GM12878 (cell line): ENCODE results near the gene PSMD4. TPM values are rescaled to one million over a fixed set of nuclear protein-coding genes. Genes with fewer than 3 reads are reported as not detected.

Experiments used
- ATF3 ChIP-seq: IDR thresholded peaks from 2 replicates; pipeline ENCODE4 v1.6.1; 2011; ENCODE audit warnings: low read depth, mild to moderate bottlenecking, low read length, moderate library complexity, borderline replicate concordance; ENCODE audit errors: extremely low read depth
- BCL11A ChIP-seq: IDR thresholded peaks from 2 replicates; pipeline ENCODE4 v1.6.1; 2011; ENCODE audit warnings: low read depth, low read length
- CREM ChIP-seq: IDR thresholded peaks from 2 replicates; pipeline ENCODE4 v1.6.1; 2014; ENCODE audit warnings: antibody characterized with exemption, low read depth
- GATAD2B ChIP-seq: fragments of 450-650 bp; conservative IDR thresholded peaks from 2 replicates; pipeline ENCODE4 v1.6.1; 2017; ENCODE audit warnings: low read depth, mild to moderate bottlenecking, moderate library complexity
- MEF2B ChIP-seq: fragments of 450-650 bp; IDR thresholded peaks from 2 replicates; pipeline ENCODE4 v1.6.1; 2018; ENCODE audit warnings: mild to moderate bottlenecking, moderate library complexity; ENCODE audit not compliant: partially characterized antibody, poor library complexity, severe bottlenecking
- PAX5 ChIP-seq: IDR thresholded peaks from 2 replicates; pipeline ENCODE4 v1.6.1; 2011; ENCODE audit warnings: low read depth, low read length, borderline replicate concordance
- RUNX3 ChIP-seq: IDR thresholded peaks from 2 replicates; pipeline ENCODE4 v1.6.1; 2012; ENCODE audit warnings: low read length, inconsistent platforms
- SUZ12 ChIP-seq: fragments of 200-600 bp; sonication (generic); IDR thresholded peaks from one replicate; pipeline ENCODE4 v1.6.1; 2018; ENCODE audit warnings: antibody characterized with exemption, mild to moderate bottlenecking; ENCODE audit not compliant: unreplicated experiment
- ZZZ3 ChIP-seq: IDR thresholded peaks from 2 replicates; pipeline ENCODE4 v1.6.1; 2011; ENCODE audit warnings: low read depth; ENCODE audit not compliant: control insufficient read depth, insufficient read length
- polyA plus RNA-seq, 11 experiments: library from polyadenylated mRNA; depleted of rRNA in 4 of 11; unstranded in 6 of 11; stranded (reverse) in 5 of 11; fragments of >200 nt; fragmentation: Nextera tagmentation in 4 of 11; fragmentation: Illumina TruSeq in 1 of 11; extraction: Ambion mirVana in 4 of 11; extraction: Trizol in 1 of 11; gene quantifications; 1 replicate in 1 of 11; 2 replicates in 10 of 11; pipeline versions ENCODE4 v1.2.1 to v1.2.3, GENCODE V29; 2011 to 2016; ENCODE audit warnings: inconsistent platforms in 2 of 11, missing spikeins in 2 of 11, low read depth in 1 of 11
- total RNA-seq, 4 experiments: library from RNA; depleted of rRNA in 3 of 4; stranded (reverse); fragments of >200 nt in 3 of 4; fragmentation: Illumina TruSeq in 1 of 4; extraction: Trizol in 1 of 4; gene quantifications; 2 replicates each; pipeline versions ENCODE4 v1.2.1 to v1.2.3, GENCODE V29; 2013 to 2021
- TF ChIP-seq, protein P1 (sequence below): fragments of 150-350 bp; IDR thresholded peaks from 2 replicates; pipeline ENCODE4 v1.6.1; 2016; ENCODE audit warnings: low read depth, low read length
- TF ChIP-seq, protein P2 (sequence below), 3 experiments: IDR thresholded peaks in 2 of 3; conservative IDR thresholded peaks in 1 of 3; 2 replicates each; pipeline ENCODE4 v1.5.1; 2011; ENCODE audit warnings: low read depth in 3 of 3, low read length in 3 of 3, mild to moderate bottlenecking in 3 of 3, control low read depth in 2 of 3, moderate library complexity in 2 of 3, inconsistent platforms in 1 of 3, mixed read lengths in 1 of 3; ENCODE audit not compliant: control insufficient read depth in 2 of 3, insufficient read depth in 1 of 3; ENCODE audit errors: extremely low read depth in 1 of 3
- TF ChIP-seq, protein P3 (sequence below): fragments of 450-650 bp; IDR thresholded peaks from 2 replicates; pipeline ENCODE4 v1.6.1; 2018; ENCODE audit warnings: mild to moderate bottlenecking, low read depth, moderate library complexity; ENCODE audit not compliant: partially characterized antibody
- TF ChIP-seq, protein P4 (sequence below): fragments of 450-650 bp; IDR thresholded peaks from 2 replicates; pipeline ENCODE4 v1.6.1; 2017; ENCODE audit warnings: low read depth, mild to moderate bottlenecking, moderate library complexity
- TF ChIP-seq, protein P5 (sequence below): fragments of 450-650 bp; conservative IDR thresholded peaks from 2 replicates; pipeline ENCODE4 v1.6.1; 2017; ENCODE audit warnings: mild to moderate bottlenecking, moderate library complexity

Gene PSMD4
- total and polyA plus RNA-seq, 10 of the 15 experiments (the other 5 are each of a cell fraction or from before 2014, with no cell fraction given): 129 to 281 (median 188) TPM

- TF ChIP-seq ZZZ3: no peak
- peak; percentile 70 for TF ChIP-seq GATAD2B
- TF ChIP-seq, protein P1, sequence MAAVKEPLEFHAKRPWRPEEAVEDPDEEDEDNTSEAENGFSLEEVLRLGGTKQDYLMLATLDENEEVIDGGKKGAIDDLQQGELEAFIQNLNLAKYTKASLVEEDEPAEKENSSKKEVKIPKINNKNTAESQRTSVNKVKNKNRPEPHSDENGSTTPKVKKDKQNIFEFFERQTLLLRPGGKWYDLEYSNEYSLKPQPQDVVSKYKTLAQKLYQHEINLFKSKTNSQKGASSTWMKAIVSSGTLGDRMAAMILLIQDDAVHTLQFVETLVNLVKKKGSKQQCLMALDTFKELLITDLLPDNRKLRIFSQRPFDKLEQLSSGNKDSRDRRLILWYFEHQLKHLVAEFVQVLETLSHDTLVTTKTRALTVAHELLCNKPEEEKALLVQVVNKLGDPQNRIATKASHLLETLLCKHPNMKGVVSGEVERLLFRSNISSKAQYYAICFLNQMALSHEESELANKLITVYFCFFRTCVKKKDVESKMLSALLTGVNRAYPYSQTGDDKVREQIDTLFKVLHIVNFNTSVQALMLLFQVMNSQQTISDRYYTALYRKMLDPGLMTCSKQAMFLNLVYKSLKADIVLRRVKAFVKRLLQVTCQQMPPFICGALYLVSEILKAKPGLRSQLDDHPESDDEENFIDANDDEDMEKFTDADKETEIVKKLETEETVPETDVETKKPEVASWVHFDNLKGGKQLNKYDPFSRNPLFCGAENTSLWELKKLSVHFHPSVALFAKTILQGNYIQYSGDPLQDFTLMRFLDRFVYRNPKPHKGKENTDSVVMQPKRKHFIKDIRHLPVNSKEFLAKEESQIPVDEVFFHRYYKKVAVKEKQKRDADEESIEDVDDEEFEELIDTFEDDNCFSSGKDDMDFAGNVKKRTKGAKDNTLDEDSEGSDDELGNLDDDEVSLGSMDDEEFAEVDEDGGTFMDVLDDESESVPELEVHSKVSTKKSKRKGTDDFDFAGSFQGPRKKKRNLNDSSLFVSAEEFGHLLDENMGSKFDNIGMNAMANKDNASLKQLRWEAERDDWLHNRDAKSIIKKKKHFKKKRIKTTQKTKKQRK: no peak
- TF ChIP-seq RUNX3: peak; percentile 45
- no peak for TF ChIP-seq PAX5
- TF ChIP-seq, protein P2, sequence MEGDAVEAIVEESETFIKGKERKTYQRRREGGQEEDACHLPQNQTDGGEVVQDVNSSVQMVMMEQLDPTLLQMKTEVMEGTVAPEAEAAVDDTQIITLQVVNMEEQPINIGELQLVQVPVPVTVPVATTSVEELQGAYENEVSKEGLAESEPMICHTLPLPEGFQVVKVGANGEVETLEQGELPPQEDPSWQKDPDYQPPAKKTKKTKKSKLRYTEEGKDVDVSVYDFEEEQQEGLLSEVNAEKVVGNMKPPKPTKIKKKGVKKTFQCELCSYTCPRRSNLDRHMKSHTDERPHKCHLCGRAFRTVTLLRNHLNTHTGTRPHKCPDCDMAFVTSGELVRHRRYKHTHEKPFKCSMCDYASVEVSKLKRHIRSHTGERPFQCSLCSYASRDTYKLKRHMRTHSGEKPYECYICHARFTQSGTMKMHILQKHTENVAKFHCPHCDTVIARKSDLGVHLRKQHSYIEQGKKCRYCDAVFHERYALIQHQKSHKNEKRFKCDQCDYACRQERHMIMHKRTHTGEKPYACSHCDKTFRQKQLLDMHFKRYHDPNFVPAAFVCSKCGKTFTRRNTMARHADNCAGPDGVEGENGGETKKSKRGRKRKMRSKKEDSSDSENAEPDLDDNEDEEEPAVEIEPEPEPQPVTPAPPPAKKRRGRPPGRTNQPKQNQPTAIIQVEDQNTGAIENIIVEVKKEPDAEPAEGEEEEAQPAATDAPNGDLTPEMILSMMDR (IDR thresholded peaks at IDR 0.05 in 2 of 3, conservative IDR thresholded peaks at IDR 0.05 in 1 of 3; ENCODE audit: control insufficient read depth in 2 of 3, extremely low read depth in 1 of 3, insufficient read depth in 1 of 3, low read depth in 3 of 3, low read length in 3 of 3): no peak
- no peak for TF ChIP-seq SUZ12
- peak; percentile 55 for TF ChIP-seq MEF2B
- TF ChIP-seq, protein P3, sequence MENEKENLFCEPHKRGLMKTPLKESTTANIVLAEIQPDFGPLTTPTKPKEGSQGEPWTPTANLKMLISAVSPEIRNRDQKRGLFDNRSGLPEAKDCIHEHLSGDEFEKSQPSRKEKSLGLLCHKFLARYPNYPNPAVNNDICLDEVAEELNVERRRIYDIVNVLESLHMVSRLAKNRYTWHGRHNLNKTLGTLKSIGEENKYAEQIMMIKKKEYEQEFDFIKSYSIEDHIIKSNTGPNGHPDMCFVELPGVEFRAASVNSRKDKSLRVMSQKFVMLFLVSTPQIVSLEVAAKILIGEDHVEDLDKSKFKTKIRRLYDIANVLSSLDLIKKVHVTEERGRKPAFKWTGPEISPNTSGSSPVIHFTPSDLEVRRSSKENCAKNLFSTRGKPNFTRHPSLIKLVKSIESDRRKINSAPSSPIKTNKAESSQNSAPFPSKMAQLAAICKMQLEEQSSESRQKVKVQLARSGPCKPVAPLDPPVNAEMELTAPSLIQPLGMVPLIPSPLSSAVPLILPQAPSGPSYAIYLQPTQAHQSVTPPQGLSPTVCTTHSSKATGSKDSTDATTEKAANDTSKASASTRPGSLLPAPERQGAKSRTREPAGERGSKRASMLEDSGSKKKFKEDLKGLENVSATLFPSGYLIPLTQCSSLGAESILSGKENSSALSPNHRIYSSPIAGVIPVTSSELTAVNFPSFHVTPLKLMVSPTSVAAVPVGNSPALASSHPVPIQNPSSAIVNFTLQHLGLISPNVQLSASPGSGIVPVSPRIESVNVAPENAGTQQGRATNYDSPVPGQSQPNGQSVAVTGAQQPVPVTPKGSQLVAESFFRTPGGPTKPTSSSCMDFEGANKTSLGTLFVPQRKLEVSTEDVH: no peak
- TF ChIP-seq CREM: peak; percentile 87
- TF ChIP-seq, protein P4, sequence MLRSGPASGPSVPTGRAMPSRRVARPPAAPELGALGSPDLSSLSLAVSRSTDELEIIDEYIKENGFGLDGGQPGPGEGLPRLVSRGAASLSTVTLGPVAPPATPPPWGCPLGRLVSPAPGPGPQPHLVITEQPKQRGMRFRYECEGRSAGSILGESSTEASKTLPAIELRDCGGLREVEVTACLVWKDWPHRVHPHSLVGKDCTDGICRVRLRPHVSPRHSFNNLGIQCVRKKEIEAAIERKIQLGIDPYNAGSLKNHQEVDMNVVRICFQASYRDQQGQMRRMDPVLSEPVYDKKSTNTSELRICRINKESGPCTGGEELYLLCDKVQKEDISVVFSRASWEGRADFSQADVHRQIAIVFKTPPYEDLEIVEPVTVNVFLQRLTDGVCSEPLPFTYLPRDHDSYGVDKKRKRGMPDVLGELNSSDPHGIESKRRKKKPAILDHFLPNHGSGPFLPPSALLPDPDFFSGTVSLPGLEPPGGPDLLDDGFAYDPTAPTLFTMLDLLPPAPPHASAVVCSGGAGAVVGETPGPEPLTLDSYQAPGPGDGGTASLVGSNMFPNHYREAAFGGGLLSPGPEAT: peak; percentile 90
- TF ChIP-seq ATF3: no peak
- TF ChIP-seq, protein P5, sequence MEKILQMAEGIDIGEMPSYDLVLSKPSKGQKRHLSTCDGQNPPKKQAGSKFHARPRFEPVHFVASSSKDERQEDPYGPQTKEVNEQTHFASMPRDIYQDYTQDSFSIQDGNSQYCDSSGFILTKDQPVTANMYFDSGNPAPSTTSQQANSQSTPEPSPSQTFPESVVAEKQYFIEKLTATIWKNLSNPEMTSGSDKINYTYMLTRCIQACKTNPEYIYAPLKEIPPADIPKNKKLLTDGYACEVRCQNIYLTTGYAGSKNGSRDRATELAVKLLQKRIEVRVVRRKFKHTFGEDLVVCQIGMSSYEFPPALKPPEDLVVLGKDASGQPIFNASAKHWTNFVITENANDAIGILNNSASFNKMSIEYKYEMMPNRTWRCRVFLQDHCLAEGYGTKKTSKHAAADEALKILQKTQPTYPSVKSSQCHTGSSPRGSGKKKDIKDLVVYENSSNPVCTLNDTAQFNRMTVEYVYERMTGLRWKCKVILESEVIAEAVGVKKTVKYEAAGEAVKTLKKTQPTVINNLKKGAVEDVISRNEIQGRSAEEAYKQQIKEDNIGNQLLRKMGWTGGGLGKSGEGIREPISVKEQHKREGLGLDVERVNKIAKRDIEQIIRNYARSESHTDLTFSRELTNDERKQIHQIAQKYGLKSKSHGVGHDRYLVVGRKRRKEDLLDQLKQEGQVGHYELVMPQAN: 0 out of 2 replicates have a peak, but pooled peaks have one; percentile 38
- no peak for TF ChIP-seq BCL11A
Observed at GRCh38 chr1:151254217-151255213, at the start of gene PSMD4 (continued).
